H7 (cell line): ENCODE data around the gene TP53INP2. TPM values are rescaled to one million over a fixed set of nuclear protein-coding genes. Genes with fewer than 3 reads are reported as not detected.
"Not testable (repeated sequence)": the region's sequence is repeated elsewhere in the genome, so short reads cannot be mapped to it uniquely, and the experiment has no call there.

Experiments
- DNase-seq: peaks from one replicate; pipeline ENCODE4 v3.0.0; 2012
- H3K27me3 ChIP-seq: 2 replicates; pipeline ENCODE4 v1.6.0; 2011; ENCODE audit warnings: mild to moderate bottlenecking, low read length; ENCODE audit not compliant: control insufficient read depth, insufficient read depth
- H3K36me3 ChIP-seq: replicated peaks from 2 replicates; pipeline ENCODE4 v1.5.1; 2011; ENCODE audit warnings: low read length; ENCODE audit not compliant: control insufficient read depth, insufficient read depth
- H3K4me3 ChIP-seq: 2 replicates; pipeline ENCODE4 v1.5.1; 2011; ENCODE audit warnings: low read depth, mild to moderate bottlenecking, control low read depth, low read length, moderate library complexity; ENCODE audit not compliant: insufficient read depth
- total RNA-seq: library from RNA; depleted of rRNA; stranded (reverse); fragments of >200 nt; shearing (Covaris generic); gene quantifications from 2 replicates; pipeline ENCODE4 v1.2.3, GENCODE V29; 2014; rRNA removed

TP53INP2 gene
- total RNA-seq = 2.2 and 2.4 TPM in 2 replicates

GRCh38 chr20:34704177-34705007, at the start of gene TP53INP2:
TP53INP2 (plus strand) TSS chr20:34704344; CDS start chr20:34708740, 4,396 bp downstream.
- DNase-seq = peak; percentile 98
- no peaks in the 10 kb centered on the region for H3K36me3 ChIP-seq
- peaks cover 12% of the 10 kb centered on the region for H3K27me3 ChIP-seq
- peak within 1 kb of the TSS; percentile 90 for H3K4me3 ChIP-seq

- DNase-seq, H3K36me3 ChIP-seq, H3K4me3 ChIP-seq, H3K27me3 ChIP-seq: not testable (repeated sequence)
These were observed 45.5 kb upstream of the TP53INP2 start for GRCh38 chr20:34658654-34659053.

DNA sequence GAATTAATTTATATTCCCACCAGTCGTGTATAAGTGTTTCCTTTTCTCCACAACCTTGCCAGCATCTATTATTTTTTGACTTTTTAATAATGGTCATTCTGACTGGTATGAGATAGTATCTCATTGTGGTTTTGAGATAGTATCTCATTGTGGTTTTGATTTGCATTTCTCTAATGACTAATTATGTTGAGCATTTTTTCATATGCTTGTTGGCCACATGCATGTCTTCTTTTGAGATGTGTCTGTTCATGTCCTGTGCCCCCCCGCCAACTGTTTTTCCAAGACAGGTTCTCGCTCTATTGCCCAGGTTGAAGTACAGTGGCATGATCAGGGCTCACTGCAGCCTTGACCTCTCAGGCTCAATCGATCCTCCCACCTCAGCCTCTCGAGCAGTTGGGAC, 42.3 kb upstream of the TP53INP2 start:
- H3K4me3 ChIP-seq, H3K27me3 ChIP-seq, DNase-seq, H3K36me3 ChIP-seq: not testable (repeated sequence)

- Histone ChIP-seq H3K4me3 (no peak overlapping the region), H3K36me3 (no peaks in the 10 kb centered on the region), H3K27me3 (no peaks in the 10 kb centered on the region)
- DNase-seq = no peak
These were observed 40.8 kb upstream of the TP53INP2 start for GRCh38 chr20:34663213-34663943.

DNA sequence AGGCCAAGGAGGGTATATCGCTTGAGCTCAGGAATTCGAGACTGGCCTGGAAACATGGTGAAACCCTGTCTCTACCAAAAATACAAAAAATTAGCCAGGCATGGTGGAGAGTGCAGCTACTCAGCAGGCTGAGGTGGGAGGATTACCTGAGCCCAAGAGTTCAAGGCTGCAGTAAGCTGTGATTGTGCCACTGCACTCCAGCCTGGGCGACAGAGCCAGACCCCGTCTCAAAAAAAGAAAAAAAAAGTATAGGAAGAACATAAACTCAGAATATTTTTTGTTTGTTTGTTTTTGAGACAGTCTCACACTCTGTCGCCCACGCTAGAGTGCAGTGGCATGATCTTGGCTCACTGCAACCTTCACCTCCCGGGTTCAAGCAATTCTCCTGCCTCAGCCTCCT, 39.4 kb upstream of the TP53INP2 start:
- not testable (repeated sequence) for H3K36me3 ChIP-seq, H3K4me3 ChIP-seq, H3K27me3 ChIP-seq, DNase-seq

DNA sequence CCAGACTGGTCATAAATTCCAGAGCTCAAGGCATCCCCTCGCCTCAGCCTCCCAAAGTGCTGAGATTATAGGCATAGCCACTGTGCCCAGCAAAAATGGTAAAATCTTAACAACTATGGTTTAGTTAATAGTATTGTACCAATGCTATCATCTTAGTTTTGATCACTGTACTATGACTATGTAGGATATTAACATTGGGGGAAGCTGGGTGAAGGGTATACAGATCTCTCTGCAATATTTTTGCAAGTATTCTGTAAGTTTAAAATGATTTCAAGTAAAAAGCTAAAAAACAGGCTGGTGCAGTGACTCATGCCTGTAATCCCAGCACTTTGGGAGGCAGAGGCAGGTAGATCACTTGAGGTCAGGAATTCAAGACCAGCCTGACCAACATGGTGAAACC, 35.0 kb upstream of the TP53INP2 start:
- no peak for DNase-seq
- H3K4me3 ChIP-seq = no peak overlapping the region
- H3K36me3 ChIP-seq = no peaks in the 10 kb centered on the region
- no peaks in the 10 kb centered on the region for H3K27me3 ChIP-seq

- H3K4me3 ChIP-seq = no peak overlapping the region
- no peaks in the 10 kb centered on the region for H3K27me3 ChIP-seq
- no peak for DNase-seq
- H3K36me3 ChIP-seq = no peaks in the 10 kb centered on the region
These were observed 30.7 kb upstream of the TP53INP2 start for GRCh38 chr20:34673412-34673811.

- Histone ChIP-seq H3K36me3 (no peaks in the 10 kb centered on the region), H3K4me3 (no peak overlapping the region), H3K27me3 (no peaks in the 10 kb centered on the region)
- no peak for DNase-seq
These were observed 28.6 kb upstream of the TP53INP2 start for GRCh38 chr20:34675561-34675960.

DNA sequence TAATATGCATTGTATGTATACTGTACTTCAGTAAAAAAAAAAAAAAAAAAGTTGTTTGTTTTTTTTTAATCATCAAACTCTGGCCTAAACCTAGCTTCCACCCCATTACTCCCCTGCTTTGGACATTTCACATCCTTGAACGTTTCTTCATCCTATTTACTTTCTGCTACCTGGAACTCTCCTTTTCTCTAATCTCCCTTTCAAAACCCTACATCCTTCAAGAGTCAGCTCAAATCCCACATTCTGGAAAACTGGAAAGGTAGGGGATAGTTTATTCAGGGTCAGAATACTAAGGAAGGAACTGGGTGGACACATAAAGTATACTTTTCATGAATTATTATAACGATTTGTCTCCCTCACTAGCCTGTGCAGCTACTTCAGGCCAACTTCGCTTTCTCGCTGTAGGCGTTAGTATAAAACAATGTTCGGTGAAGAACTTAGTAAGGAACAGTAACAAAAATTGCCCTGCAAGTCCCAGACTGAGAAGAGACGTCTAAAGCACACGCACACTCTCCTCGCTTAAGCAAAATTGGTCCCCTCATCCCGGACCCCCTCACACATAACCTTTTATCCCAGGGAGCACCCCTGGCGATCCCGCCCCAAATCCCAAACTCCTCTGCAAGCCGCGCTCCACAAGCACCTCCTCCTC, 28.0 kb upstream of the TP53INP2 start:
- no peak for DNase-seq
- Histone ChIP-seq H3K4me3 (peak overlapping the region; percentile 84), H3K27me3 (no peaks in the 10 kb centered on the region), H3K36me3 (no peaks in the 10 kb centered on the region)

DNA sequence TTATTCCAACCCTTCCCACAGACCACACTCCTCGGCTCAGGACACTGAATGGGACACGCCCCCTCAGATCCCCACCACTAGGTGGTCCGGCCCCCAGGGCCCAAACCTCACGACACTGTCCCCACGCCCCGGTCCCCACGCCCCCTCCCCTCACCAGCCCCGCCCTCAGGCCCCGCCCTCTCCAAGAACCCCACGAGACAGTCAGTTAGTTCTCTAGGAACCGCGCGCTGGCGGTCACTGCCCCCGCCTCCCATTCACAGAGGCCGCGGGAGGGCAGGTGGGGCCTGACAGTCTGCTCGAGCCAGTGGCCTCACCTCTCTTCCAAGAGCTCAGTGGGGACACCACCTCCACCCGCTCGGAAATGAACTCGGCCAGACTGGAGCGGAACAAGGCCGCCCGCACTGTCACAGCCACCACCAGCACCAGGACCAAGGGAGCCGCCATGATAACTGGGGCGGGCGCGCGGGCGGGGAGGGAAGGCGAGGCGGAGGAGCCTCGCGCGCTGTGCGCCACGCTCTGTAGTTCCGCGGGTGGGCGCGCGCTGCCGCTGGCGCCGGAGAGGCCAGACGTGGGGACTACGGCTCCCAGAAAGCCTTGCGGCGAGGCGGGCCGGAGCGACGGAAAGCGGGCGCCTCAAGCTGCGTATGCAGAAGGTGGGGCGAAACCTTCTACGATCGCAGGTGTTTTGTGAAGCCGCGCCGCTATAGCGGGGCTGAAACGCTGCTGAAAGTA, 27.3 kb upstream of the TP53INP2 start, which contains the start of gene PIGU:
Gene PIGU, minus strand, starts transcription at position 451 of the 732 bp plus-strand sequence. Its CDS starts 7 bp downstream, at position 444.
- H3K36me3 ChIP-seq = no peaks in the 10 kb centered on the region
- H3K27me3 ChIP-seq = no peaks in the 10 kb centered on the region
- DNase-seq = peak; percentile 93
- peak within 1 kb of the TSS; percentile 84 for H3K4me3 ChIP-seq

- H3K36me3 ChIP-seq = no peaks in the 10 kb centered on the region
- no peaks in the 10 kb centered on the region for H3K27me3 ChIP-seq
- DNase-seq = no peak
- H3K4me3 ChIP-seq = no peak overlapping the region
These were observed 23.5 kb upstream of the TP53INP2 start for GRCh38 chr20:34680586-34681175.

DNA sequence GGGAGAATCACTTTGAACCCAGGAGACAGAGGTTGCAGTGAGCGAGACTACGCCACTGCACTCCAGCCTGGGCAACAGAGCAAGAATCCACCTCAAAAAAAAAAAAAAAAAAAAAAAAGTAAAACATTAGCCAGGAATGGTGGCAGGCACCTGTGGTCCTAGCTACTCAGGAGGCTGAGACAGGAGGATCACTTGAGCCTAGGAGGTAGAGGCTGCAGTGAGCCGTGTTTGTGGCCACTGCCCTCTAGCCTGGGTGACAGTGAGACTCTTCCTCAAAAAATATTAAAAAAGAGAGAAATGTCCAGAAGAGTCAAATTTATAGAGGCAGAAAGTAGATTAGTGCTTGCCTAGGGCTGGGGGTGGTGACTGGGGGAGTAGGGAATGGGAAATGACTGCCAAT, 20.5 kb upstream of the TP53INP2 start:
- Histone ChIP-seq H3K27me3 (no peaks in the 10 kb centered on the region), H3K4me3 (no peak overlapping the region), H3K36me3 (no peaks in the 10 kb centered on the region)
- no peak for DNase-seq

GRCh38 chr20:34689486-34689885, 14.7 kb upstream of the TP53INP2 start:
- DNase-seq = no peak
- H3K27me3 ChIP-seq = no peaks in the 10 kb centered on the region
- H3K4me3 ChIP-seq = no peak overlapping the region
- H3K36me3 ChIP-seq = no peaks in the 10 kb centered on the region

DNA sequence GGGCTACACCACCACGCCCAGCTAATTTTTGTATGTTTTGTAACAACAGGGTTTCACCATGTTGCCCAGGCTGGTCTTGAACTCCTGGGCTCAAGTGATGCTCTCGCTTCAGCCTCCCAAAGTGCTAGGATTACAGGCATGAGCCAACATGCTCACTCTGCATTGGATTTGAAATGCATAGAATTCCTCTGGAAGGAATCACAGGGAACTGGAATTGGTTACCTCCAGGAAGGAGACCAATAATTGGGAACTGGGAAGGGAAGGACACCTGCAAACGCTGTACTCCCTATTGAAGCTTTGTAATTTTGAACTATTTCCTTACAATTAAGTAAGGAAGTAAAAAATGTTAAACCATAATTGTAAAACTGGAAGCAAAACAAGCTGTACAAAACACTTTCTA, 12.3 kb upstream of the TP53INP2 start:
- no peaks in the 10 kb centered on the region for H3K36me3 ChIP-seq
- H3K4me3 ChIP-seq = no peak overlapping the region
- DNase-seq = no peak
- no peaks in the 10 kb centered on the region for H3K27me3 ChIP-seq
